HG03439 (cell line): ENCODE measurements around the gene KCNK5.

Experiments used
- ATAC-seq: cut with Tn5 transposase; IDR thresholded peaks from one replicate; pipeline ENCODE4 v1.9.1; 2021; ENCODE audit warnings: mild to moderate bottlenecking, moderate library complexity; ENCODE audit not compliant: unreplicated experiment

Gene KCNK5

GRCh38 chr6:39247667-39248194 lies 18.5 kb upstream of the KCNK5 start:
- ATAC-seq: no peak

DNA sequence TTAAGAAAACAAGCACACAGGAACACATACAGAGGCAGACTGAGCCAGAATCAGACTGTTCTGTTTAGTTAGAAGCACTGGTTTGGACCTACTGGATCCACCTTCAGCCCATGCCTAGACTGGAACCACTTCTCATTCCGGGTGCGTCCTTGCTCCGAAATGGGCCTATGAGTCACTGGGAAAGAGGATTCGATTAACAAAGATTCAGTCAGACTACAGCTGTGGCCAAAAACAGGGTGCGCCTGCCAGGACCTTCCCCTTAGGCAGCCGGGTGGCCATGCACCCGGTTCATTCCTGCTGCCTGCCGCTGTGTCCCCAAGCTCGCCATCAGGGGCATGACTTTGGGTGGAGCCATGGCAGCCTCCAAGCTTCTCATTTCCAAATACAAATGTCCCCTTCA lies 14.5 kb upstream of the KCNK5 start:
- ATAC-seq: no peak

DNA sequence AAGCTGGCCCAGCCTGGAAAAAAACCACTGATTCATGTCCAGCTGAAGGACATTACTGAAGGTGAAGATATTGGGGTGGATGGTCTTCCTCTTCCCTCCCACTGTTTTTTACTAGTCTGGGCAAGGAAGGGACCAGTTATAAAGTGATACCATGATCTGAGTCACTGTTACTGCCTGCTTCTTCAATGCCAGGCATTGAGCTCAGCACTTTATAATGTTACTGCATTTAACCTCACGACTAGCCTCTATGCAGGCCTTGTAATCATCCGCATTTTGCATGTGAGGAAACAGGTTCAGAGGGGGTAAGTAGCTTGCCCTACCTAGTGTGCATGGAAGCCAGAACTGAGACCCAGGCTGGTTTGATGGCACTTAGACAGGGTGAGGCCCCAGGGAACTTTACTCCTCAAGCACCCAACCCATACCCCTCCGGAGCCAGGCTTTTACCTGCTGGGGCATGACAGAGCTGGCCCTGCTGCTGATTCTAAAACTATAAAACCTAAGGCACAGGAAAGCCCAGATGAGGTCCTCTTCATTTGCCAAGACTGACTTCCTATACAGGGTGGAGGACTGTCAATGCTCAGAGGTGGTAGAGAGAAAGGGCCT lies 11.0 kb upstream of the KCNK5 start:
- no peak for ATAC-seq

DNA sequence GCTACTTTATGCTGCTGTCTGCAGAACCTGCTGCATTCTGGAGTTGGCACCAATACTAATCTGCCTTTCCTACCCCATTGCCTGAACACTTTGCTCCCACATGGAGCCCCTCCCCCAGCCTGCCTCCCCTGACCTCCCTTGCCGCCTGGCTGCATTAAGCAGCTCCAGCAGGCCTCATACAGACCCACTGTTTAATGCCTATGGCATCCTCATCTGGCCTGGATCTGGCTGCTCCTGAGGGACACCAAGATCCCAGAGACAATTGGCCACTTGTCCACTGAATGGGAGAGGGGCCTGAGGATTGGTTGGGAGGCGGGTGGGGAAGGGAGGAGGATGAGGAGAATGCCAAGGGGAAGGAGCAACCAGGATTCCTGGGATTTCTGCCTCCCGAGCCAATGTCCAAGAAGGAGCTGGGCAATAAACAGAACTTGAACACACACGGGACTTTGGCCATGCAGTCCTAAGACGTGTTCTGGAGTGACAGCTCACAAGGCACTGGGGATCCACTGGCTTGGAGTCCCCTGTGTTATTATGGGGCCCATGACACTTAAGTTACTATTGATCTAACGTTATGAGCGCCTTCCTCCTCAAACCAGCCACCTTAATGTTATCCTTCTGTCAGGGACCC lies 10.4 kb upstream of the KCNK5 start:
- ATAC-seq: no peak

- no peak for ATAC-seq
Observed at GRCh38 chr6:39236742-39237141, 7.5 kb upstream of the KCNK5 start.

DNA sequence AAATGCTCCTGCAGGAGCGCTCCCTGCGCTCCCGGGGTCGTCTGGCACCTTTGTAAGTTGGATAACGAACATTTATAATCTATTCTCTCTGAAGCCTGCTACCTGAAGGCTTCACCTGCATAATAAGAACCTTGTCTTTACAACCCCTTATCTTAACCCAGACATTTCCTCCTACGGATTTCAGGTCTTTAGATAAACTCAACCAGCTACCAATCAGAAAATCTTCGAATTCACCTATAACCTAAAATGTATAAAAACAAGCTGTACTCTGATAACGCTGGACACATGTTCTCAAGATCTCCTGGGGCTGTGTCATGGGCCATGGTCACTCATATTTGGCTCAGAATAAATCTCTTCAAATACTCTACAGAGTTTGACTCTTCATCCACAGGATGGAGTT lies 4.1 kb upstream of the KCNK5 start:
- no peak for ATAC-seq

DNA sequence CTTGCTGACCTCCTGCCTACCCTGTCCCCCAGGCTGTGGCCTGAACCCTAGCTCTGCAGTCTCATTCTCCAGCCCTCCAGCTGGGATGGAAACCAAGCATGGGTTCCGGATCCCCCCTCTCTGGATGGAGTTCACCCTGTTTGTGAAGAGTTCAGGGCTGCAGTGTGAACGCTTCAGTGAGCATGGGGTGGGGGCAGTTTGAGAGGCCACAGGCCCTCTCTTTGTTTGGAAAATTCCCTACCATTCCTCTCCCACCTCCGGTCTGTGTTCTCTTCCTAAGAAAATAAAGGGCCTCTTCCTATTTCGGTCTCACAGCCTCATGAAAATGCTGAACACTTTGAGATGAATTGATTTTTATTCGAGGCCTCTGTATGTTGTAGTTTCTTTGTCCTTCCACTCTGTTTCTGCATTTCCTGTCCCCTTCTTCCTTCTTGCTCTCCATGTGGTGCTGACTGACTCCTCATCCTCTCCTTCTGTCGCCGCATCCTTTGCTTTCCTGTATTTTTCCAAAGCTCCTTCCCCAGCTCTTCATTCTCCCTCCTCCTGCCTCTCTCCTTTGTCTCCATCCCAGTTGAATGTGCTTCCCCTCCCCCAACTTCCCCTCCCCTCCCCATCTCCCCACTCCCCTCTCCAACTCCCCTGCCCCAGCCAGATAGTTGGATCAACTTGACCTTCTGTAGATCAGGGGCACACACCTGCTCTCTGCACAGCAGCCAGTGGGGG lies 2.4 kb upstream of the KCNK5 start:
- no peak for ATAC-seq

DNA sequence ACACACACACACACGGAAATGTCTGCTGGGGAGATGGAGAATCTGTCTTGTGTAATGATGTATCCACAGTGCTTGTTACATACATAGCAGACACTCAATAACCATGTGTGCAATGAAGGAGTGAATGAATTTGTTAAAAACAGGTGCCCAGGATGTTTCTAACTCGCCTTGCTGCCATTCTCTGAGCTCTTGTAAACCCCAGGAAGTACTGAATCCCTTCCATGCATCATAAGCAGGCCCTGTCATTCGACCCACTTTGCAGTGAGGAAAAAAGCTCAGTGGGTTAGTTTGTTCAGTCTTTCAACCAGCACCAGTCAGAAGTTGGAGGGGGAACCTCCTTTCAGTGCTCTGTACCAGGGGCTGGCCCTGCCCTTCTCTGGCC lies 1.4 kb upstream of the KCNK5 start:
- ATAC-seq: no peak

DNA sequence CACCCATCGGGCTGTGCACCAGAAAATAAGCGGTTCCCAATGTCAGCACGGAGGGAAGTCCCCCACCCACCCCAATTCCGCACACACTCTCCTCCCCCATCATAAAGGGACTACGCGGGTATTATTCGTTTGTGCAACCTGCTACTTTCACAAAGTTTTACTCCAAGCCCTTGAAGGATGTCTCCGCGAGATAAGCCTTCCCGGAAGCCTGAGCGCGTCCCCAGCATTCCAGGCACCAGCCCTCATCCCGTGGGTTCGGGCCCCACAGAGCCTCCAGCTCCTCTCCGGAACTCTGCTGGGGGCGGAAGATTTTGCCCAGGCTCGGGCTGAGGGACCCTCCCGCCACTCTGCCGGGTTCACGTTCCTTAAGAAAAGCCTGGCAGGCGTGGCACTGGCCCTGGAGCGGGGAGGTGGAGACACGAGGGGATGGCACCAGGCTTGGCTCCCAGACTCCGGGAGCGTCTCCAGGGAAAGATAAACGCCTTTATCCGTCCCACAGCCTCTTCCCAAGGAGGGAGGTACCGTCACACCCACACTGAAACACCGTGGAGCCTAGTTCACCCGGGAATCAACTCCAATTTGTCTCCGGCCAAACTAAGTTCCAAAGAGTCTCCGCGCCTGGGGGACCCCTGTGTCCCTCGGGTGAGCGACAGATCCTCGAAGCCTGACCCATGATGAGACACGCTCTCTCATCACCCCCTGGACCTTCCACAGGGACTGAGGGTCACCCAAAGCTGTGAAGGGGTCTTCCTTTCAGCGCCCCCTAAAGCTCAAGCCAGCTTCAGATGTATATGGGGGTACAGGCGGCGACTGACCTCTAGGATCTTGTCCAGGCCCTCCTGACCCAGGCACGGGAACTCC lies 934 bp downstream of the KCNK5 start:
- ATAC-seq: no peak

DNA sequence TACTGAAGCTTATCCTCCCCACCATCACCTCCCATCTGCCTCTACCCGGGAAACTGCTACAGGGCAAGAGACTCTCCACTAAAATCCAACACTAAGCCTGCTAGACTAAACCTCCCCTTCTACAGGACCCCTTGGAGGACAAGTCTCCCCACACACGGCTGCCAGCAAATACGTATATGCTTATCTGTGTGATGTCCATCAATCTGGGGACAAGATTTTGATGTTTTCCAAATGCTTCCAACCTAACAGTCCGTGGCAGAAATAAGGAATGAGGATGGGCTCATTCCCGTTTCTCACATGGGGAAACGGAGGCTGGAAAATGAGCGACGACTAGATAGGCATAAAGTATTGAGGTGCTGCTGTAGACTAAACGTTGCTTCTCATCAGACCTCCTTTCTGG lies 1.8 kb downstream of the KCNK5 start:
- ATAC-seq: no peak

DNA sequence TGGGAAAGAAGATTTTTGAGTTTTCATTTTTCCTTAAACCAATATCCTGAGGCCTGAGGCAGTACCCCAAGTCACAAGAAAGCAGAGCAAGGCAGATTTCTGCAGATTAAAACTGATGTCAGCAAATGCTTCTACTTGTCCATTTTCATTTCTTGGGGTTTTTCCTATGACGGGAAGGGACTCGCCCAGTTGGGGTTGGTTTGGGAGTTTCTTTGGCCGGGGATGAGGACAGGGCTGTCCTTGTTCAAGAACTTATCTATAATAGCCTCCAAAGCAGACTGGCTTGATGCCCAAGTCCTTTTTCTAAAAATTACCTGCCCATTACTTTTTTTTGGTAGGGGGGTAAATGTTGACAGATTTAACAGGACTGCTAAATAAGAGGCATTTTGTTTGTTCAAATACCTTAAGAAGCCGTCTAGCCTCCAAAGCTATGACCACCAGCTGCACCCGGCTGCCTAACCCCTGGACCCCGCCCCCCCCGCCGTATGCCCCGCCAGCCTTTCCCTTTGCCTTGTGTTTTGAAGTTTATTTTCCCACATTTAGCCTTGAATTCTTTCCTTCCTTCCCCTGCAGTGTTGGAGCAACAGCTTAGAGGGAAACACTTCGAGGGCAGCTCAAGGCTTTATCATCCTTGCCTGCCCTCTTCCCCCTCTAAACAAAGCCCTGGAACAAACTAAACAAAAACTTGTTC lies 2.5 kb downstream of the KCNK5 start:
- ATAC-seq: no peak

GRCh38 chr6:39225946-39226437 lies 3.3 kb downstream of the KCNK5 start:
- ATAC-seq: no peak

DNA sequence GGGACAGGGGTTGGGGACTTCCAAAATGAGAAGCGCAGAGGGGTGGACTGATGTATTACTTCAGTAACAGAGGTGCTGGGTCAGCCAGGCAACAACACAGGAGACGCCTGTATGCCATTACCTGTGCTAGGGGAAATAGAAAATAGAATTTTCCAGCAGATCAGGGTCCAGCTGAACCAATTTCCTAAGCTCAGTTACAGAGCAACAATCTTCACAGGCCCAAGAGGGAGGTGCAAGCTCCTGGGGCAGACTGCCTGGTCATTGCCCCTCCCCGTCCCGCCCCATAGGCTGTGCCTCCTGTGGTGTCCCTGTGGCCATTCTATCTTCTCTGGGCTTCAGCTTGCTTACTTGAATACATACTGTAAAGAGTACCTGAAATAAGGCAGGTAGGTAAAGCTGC lies 3.7 kb downstream of the KCNK5 start:
- ATAC-seq: no peak

DNA sequence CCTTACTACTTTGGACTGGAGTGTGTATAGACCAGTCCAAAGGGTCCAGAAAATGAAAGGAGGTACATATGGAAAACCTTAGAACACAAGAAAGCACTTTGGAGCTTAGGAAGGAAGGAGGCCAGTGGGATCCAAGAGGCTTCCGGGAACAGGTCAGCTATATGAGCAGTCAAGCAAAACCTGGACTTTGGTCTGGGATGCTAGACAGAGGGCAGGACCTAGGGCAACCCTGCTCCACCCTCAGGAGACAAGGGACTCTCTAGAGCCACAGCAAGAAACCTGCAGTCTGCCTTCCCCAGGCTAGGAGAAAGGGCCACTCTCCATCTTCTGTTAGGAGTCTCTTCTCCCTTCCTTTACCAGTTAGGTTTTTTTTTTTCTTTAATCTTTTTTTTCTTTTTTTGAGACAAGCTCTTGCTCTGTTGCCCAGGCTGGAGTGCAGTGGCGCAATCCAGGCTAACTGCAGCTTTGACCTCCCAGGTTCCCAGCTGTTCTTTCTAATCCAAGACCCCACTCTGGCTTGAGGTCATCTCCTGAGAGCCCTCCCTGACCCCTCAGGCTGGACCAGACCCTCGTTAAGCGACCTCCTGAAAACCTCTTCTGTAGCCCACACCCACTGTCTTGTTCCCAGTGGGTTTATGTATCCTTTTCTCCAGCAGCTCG lies 4.6 kb downstream of the KCNK5 start:
- ATAC-seq: no peak

DNA sequence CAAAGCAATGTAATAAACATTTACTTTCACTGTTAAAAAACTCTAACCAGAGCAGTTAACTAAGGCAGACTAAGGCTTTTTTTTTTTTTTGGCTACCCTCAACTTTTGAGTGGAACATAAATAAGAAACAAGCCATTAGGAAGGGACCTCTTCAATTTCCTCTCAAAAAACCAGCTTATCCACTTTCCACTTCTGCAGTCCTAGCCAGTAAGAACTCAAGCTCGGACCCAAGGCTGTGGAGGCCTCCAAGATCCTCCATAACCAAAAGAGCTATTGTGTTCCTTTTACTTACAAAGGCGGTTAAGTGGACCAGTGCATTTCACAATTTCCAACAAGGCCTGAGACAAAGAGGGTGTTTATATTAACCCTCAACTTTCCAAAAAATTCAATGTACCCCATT lies 5.3 kb downstream of the KCNK5 start:
- ATAC-seq: no peak

DNA sequence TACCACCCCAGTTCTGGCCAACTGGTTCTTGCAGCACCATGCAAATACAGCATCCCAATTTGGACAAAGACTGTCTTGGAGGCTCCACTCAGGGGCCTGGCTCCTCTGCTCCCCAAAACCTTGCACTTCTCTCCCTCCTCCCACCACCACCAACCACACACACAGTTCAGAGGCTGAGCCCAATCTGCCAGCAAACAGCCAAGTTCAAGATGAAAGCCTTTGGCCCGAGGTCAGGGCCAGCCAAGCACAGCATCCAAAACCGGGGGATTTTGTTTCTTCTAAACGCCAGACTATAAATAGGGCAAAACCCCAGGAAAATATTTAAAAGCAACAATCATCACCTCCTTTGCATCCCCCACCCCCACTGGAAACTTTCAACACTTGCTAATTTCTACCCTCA lies 5.7 kb downstream of the KCNK5 start:
- no peak for ATAC-seq

DNA sequence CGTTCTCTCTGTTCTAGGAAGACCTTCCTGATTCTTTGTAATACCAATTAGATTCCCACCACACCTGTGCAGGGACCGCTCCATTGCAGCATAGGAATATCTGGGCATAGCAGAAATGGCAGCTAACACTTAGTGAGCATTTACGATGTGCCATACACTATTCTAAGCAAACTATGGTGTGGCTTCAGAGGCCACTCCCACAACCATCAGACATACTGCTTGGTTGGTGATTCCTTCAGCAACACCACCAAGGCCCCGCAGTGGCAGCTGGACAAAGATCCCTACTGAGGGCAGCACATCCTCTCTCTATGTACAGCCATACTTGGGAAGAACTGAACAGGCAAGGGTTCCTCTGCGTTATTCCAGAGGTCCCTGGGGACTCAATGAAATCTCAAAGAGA lies 6.2 kb downstream of the KCNK5 start:
- no peak for ATAC-seq

- ATAC-seq: no peak
Observed at GRCh38 chr6:39221779-39222641, 7.3 kb downstream of the KCNK5 start.

DNA sequence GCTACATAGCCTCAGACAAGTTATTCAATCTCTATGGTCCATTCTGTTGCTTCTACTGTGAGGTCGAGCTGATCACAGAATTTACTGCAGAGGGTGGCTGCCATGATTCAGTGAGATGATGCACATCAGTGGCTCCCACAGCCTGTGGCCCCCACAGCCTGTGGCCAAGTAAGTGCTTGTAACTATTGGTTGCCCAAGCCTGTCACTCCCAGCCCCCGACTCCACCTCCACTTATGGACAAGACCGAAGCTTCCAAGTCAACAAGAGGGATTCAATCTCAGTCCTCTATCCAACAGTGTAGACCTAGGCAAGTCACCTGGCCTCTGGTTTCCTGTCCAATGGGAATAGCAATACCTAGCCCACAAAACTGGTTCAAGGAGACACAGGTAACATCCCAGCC lies 8.2 kb downstream of the KCNK5 start:
- ATAC-seq: no peak
